Mesenchymal stem cell (in vitro differentiated cells and primary cell): Measurements from ENCODE around the gene KRT24.

Experiments
- DNase-seq: peaks from one replicate; pipeline ENCODE4 v3.0.0-alpha.2; 2013
- H2AFZ ChIP-seq: one replicate; pipeline ENCODE4 v1.6.1; 2013; ENCODE audit warnings: low read depth, mild to moderate bottlenecking, control low read depth, inconsistent platforms, low read length, moderate library complexity
- H2AK5ac ChIP-seq: 2 replicates; pipeline ENCODE4 v1.6.1; 2013; ENCODE audit warnings: low read length, moderate library complexity, mild to moderate bottlenecking, inconsistent platforms; ENCODE audit not compliant: severe bottlenecking
- H2BK120ac ChIP-seq: one replicate; pipeline ENCODE4 v1.6.1; 2013; ENCODE audit warnings: low read depth, mild to moderate bottlenecking, inconsistent platforms, low read length, moderate library complexity
- H2BK12ac ChIP-seq, 2 experiments: one replicate each; pipeline ENCODE4 v1.6.1; 2013; ENCODE audit warnings: inconsistent platforms in 2 of 2, low read length in 2 of 2, mild to moderate bottlenecking in 2 of 2, moderate library complexity in 2 of 2, control low read depth in 1 of 2
- H2BK15ac ChIP-seq: one replicate; pipeline ENCODE4 v1.6.1; 2013; ENCODE audit warnings: mild to moderate bottlenecking, low read depth, inconsistent platforms; ENCODE audit not compliant: poor library complexity, severe bottlenecking
- H2BK5ac ChIP-seq: 2 replicates; pipeline ENCODE4 v1.6.1; 2013; ENCODE audit warnings: low read depth, mild to moderate bottlenecking, low read length, control low read depth, inconsistent platforms; ENCODE audit not compliant: poor library complexity, severe bottlenecking
- H3K14ac ChIP-seq, 2 experiments: one replicate each; pipeline ENCODE4 v1.6.1; 2013; ENCODE audit warnings: inconsistent platforms in 2 of 2, low read length in 2 of 2, control low read depth in 1 of 2, mild to moderate bottlenecking in 1 of 2, moderate library complexity in 1 of 2
- H3K18ac ChIP-seq, 2 experiments: one replicate each; pipeline ENCODE4 v1.6.1; 2013; ENCODE audit warnings: inconsistent platforms in 2 of 2, low read length in 2 of 2, control low read depth in 1 of 2, low read depth in 1 of 2, mild to moderate bottlenecking in 1 of 2
- H3K23ac ChIP-seq, 2 experiments: one replicate each; pipeline ENCODE4 v1.6.1; 2013; ENCODE audit warnings: inconsistent platforms in 2 of 2, low read length in 2 of 2, mild to moderate bottlenecking in 2 of 2, moderate library complexity in 2 of 2, control low read depth in 1 of 2
- H3K27ac ChIP-seq: 2 replicates; pipeline ENCODE4 v1.5.1; 2013; ENCODE audit warnings: mild to moderate bottlenecking, moderate library complexity, low read length, control low read depth, inconsistent platforms; ENCODE audit not compliant: poor library complexity, severe bottlenecking
- H3K27me3 ChIP-seq, 2 experiments: 2 replicates each; pipeline versions ENCODE4 v1.6.1 to v1.7.0; 2013; ENCODE audit warnings: low read length in 2 of 2, mild to moderate bottlenecking in 2 of 2, moderate library complexity in 2 of 2, control low read depth in 1 of 2, inconsistent platforms in 1 of 2; ENCODE audit not compliant: control insufficient read depth in 1 of 2, insufficient read depth in 1 of 2
- H3K36me3 ChIP-seq, 2 experiments: 2 replicates each; pipeline versions ENCODE4 v1.6.1 to v1.7.0; 2013; ENCODE audit warnings: low read length in 2 of 2, control low read depth in 1 of 2, inconsistent platforms in 1 of 2, low read depth in 1 of 2, mild to moderate bottlenecking in 1 of 2; ENCODE audit not compliant: insufficient read depth in 2 of 2, control insufficient read depth in 1 of 2
- H3K4ac ChIP-seq, 2 experiments: one replicate each; pipeline ENCODE4 v1.6.1; 2013; ENCODE audit warnings: inconsistent platforms in 2 of 2, low read length in 2 of 2, mild to moderate bottlenecking in 2 of 2, moderate library complexity in 2 of 2, control low read depth in 1 of 2, low read depth in 1 of 2
- H3K4me1 ChIP-seq: 2 replicates; pipeline ENCODE4 v1.6.1; 2013; ENCODE audit warnings: low read depth, low read length, control low read depth; ENCODE audit not compliant: control insufficient read depth, insufficient read depth
- H3K4me2 ChIP-seq: 2 replicates; pipeline ENCODE4 v1.6.1; 2013; ENCODE audit warnings: low read length, mild to moderate bottlenecking, inconsistent platforms; ENCODE audit not compliant: poor library complexity, severe bottlenecking
- H3K4me3 ChIP-seq, 2 experiments: 2 replicates each; pipeline versions ENCODE4 v1.5.1 to v1.7.0; 2013; ENCODE audit warnings: low read length in 2 of 2, mild to moderate bottlenecking in 2 of 2, control low read depth in 1 of 2, low read depth in 1 of 2; ENCODE audit not compliant: insufficient read depth in 1 of 2
- H3K79me1 ChIP-seq: replicated peaks from 2 replicates; pipeline ENCODE4 v1.6.1; 2013; ENCODE audit warnings: mild to moderate bottlenecking, control low read depth, low read length, inconsistent platforms; ENCODE audit not compliant: poor library complexity, severe bottlenecking
- H3K9ac ChIP-seq: 2 replicates; pipeline ENCODE4 v1.7.0; 2013; ENCODE audit warnings: mild to moderate bottlenecking, low read length, moderate library complexity
- H3K9me3 ChIP-seq: 2 replicates; pipeline ENCODE4 v1.7.0; 2013; ENCODE audit warnings: mild to moderate bottlenecking, low read length; ENCODE audit not compliant: control insufficient read depth
- H4K8ac ChIP-seq: one replicate; pipeline ENCODE4 v1.6.1; 2013; ENCODE audit warnings: inconsistent platforms, mild to moderate bottlenecking, low read length, moderate library complexity
- H4K91ac ChIP-seq: one replicate; pipeline ENCODE4 v1.6.1; 2013; ENCODE audit warnings: mild to moderate bottlenecking, low read length, inconsistent platforms
- WGBS: methylation state at CpG from one replicate; pipeline ENCODE4 v1.1.7; 2013; ENCODE audit warnings: mixed read lengths; 5-methylcytosine and 5-hydroxymethylcytosine counted together

Gene KRT24

GRCh38 chr17:40659911-40660310, 43.6 kb downstream of the KRT24 start:
- Histone ChIP-seq H3K18ac (no peak overlapping the region), H2AFZ (no peak overlapping the region), H4K8ac (no peak overlapping the region), H3K27me3 (no peaks in the 10 kb centered on the region), H3K9ac (no peak overlapping the region), H3K4me1 (peaks cover 2% of the 10 kb centered on the region), H3K23ac (no peak overlapping the region), H4K91ac (no peak overlapping the region), H2AK5ac (no peak overlapping the region), H2BK120ac (no peak overlapping the region), H3K4me2 (no peak overlapping the region), H3K27ac (no peak overlapping the region), H2BK15ac (no peak overlapping the region), H3K36me3 (peaks cover 0 to 3% of the 10 kb centered on the region in 2 experiments), H3K14ac (no peak overlapping the region), H3K4me3 (no peak overlapping the region), H3K79me1 (no peaks in the 10 kb centered on the region), H2BK12ac (no peak overlapping the region), H2BK5ac (no peak overlapping the region), H3K4ac (no peak overlapping the region), H3K9me3 (no peaks in the 10 kb centered on the region)
- DNase-seq = no peak
- WGBS = 88% methylated on average over 6 of the region's 7 CpGs

DNA sequence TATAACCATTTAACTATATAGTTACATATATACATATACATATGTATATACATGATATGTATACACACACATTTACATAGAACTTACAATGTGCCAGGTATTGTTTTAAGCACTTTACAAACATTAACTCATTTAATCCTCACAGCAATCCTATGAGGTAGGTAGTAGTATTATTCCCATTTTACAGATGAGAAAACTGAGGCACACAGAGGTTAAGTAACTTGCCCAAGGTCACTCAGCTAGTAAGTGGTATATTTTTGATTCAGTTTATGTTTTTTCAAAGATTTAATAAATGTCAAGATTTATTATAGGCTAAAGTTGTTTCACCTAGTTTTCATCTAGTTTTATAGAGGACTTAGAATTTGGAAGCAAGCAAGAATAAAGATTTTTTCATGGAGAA, 45.2 kb downstream of the KRT24 start:
- Histone ChIP-seq H3K36me3 (peaks cover 0 to 3% of the 10 kb centered on the region in 2 experiments), H3K4ac (no peak overlapping the region)

DNA sequence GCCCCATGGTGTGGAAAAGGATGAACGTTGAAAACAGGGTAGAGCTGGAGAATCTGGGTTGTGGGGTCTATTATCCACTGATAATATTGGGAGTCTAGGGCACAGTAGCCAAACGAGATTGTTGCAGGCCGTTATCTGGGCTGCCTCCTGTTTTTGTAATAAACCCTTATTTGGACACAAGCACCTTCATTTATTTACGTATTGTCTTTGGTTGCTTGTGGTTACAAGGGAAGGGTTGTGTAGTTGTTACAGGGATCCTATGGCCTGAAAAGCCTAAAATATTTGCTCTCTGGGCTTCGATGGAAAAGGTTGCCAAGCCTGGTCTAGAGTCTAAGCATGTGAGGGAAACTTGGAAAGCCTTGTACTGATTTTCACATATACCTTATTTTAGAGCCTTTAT, 51.6 kb downstream of the KRT24 start:
- H2BK12ac ChIP-seq = no peak overlapping the region
- H3K4me1 ChIP-seq = peaks cover 1% of the 10 kb centered on the region
- no peaks in the 10 kb centered on the region for H3K27me3 ChIP-seq
- no peak overlapping the region for H3K4me2 ChIP-seq
- peaks cover 0 to 2% of the 10 kb centered on the region in 2 experiments for H3K36me3 ChIP-seq
- peak overlapping the region; percentile 59 for H2AK5ac ChIP-seq
- DNase-seq = no peak
- H3K14ac ChIP-seq = no peak overlapping the region
- no peak overlapping the region for H3K4ac ChIP-seq
- no peak overlapping the region for H2BK120ac ChIP-seq
- no peak overlapping the region for H3K23ac ChIP-seq
- no peak overlapping the region for H4K91ac ChIP-seq
- H3K18ac ChIP-seq = no peak overlapping the region
- peaks cover 7% of the 10 kb centered on the region for H3K79me1 ChIP-seq
- H3K9me3 ChIP-seq = no peaks in the 10 kb centered on the region
- no peak overlapping the region for H2BK5ac ChIP-seq
- H3K9ac ChIP-seq = no peak overlapping the region
- H2AFZ ChIP-seq = no peak overlapping the region
- no peak overlapping the region for H3K4me3 ChIP-seq
- 82% methylated on average over 5 of the region's 5 CpGs for WGBS
- H2BK15ac ChIP-seq = no peak overlapping the region
- H3K27ac ChIP-seq = no peak overlapping the region
- no peak overlapping the region for H4K8ac ChIP-seq

More for the DNA sequence above, 45.2 kb downstream of the KRT24 start:
- H2AFZ ChIP-seq = no peak overlapping the region
- no peak for DNase-seq
- H2BK5ac ChIP-seq = no peak overlapping the region
- no peak overlapping the region for H3K4me2 ChIP-seq
- H2BK12ac ChIP-seq = no peak overlapping the region
- no peak overlapping the region for H2AK5ac ChIP-seq
- no peak overlapping the region for H4K8ac ChIP-seq
- no peak overlapping the region for H2BK15ac ChIP-seq
- H3K23ac ChIP-seq = no peak overlapping the region
- H3K4me1 ChIP-seq = peaks cover 2% of the 10 kb centered on the region
- H3K9ac ChIP-seq = no peak overlapping the region
- no peaks in the 10 kb centered on the region for H3K79me1 ChIP-seq
- no peak overlapping the region for H2BK120ac ChIP-seq
- no peaks in the 10 kb centered on the region for H3K9me3 ChIP-seq
- no peak overlapping the region for H4K91ac ChIP-seq
- H3K18ac ChIP-seq = no peak overlapping the region
- H3K4me3 ChIP-seq = no peak overlapping the region
- no peak overlapping the region for H3K27ac ChIP-seq
- no peak overlapping the region for H3K14ac ChIP-seq
- H3K27me3 ChIP-seq = no peaks in the 10 kb centered on the region

- peak overlapping the region in 1 of 2 experiments; percentile 89 for H3K23ac ChIP-seq
- H4K8ac ChIP-seq = peak overlapping the region; percentile 100
- H2BK5ac ChIP-seq = peak overlapping the region; percentile 82
- H3K27ac ChIP-seq = peak overlapping the region; percentile 98
- peak overlapping the region; percentile 13 to 77 for H3K4ac ChIP-seq
- H3K36me3 ChIP-seq = peaks cover 0 to 20% of the 10 kb centered on the region in 2 experiments
- peaks cover 7% of the 10 kb centered on the region for H3K79me1 ChIP-seq
- peak overlapping the region; percentile 72 for H3K4me2 ChIP-seq
- peak overlapping the region; percentile 54 for H2AK5ac ChIP-seq
- H3K14ac ChIP-seq = peak overlapping the region in 1 of 2 experiments; percentile 95
- H4K91ac ChIP-seq = peak overlapping the region; percentile 1
- 13% methylated on average over 28 of the region's 28 CpGs for WGBS
- H2AFZ ChIP-seq = peak overlapping the region; percentile 93
- peak overlapping the region; percentile 99 to 100 for H3K18ac ChIP-seq
- H2BK15ac ChIP-seq = no peak overlapping the region
- H3K4me1 ChIP-seq = peaks cover 1% of the 10 kb centered on the region
- H2BK12ac ChIP-seq = no peak overlapping the region
- no peaks in the 10 kb centered on the region for H3K27me3 ChIP-seq
- no peak overlapping the region for H2BK120ac ChIP-seq
- no peaks in the 10 kb centered on the region for H3K9me3 ChIP-seq
- H3K4me3 ChIP-seq = peak overlapping the region; percentile 74 to 98
- no peak for DNase-seq
- peak overlapping the region; percentile 98 for H3K9ac ChIP-seq
Measured at GRCh38 chr17:40648384-40648968, 55.1 kb downstream of the KRT24 start.
